Stomach (tissue), 4 donors: Measurements from ENCODE around the gene PPP2R2C.

ENCODE experiments used
- POLR2A ChIP-seq, 4 donors: fragments of 450-650 bp; IDR thresholded peaks; one replicate each; pipeline ENCODE4 v1.6.1; 2016; ENCODE audit warnings: antibody characterized with exemption in 4 of 4, control low read depth in 2 of 4, mild to moderate bottlenecking in 1 of 4, moderate library complexity in 1 of 4
- POLR2AphosphoS5 ChIP-seq, 3 donors: sonication (generic); formaldehyde crosslinking; IDR thresholded peaks; one replicate each; pipeline ENCODE4 v1.6.1; 2016; ENCODE audit warnings: antibody characterized with exemption in 3 of 3
- TF ChIP-seq, protein P1 (sequence below), 7 experiments: fragments of 450-650 bp in 4 of 7; fragments of 200-600 bp in 3 of 7; sonication (generic) in 3 of 7; IDR thresholded peaks; one replicate each; pipeline ENCODE4 v1.5.1; 2016 to 2019; ENCODE audit warnings: antibody characterized with exemption in 7 of 7, control low read depth in 2 of 7, mild to moderate bottlenecking in 1 of 7

DNA sequence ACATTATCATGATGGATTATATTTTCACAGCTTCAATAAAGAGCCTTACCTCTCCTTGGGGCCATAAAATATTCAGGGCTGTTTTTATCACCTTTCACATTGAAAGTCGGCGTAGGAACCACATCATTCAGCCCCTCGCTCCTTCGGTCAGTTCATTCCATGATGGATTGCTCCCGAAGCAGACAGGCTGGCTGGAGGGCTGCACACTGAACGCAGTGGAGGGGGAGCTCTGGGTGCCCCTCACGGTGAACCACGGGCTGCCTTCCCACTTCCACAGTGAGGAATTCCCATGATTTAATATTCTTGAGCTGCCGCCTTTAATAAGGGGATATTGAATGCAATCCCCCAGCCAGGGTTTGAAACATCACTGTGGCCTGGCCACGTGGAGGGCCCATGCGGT is 16.0 kb downstream of the PPP2R2C start:
- TF ChIP-seq, protein P1, sequence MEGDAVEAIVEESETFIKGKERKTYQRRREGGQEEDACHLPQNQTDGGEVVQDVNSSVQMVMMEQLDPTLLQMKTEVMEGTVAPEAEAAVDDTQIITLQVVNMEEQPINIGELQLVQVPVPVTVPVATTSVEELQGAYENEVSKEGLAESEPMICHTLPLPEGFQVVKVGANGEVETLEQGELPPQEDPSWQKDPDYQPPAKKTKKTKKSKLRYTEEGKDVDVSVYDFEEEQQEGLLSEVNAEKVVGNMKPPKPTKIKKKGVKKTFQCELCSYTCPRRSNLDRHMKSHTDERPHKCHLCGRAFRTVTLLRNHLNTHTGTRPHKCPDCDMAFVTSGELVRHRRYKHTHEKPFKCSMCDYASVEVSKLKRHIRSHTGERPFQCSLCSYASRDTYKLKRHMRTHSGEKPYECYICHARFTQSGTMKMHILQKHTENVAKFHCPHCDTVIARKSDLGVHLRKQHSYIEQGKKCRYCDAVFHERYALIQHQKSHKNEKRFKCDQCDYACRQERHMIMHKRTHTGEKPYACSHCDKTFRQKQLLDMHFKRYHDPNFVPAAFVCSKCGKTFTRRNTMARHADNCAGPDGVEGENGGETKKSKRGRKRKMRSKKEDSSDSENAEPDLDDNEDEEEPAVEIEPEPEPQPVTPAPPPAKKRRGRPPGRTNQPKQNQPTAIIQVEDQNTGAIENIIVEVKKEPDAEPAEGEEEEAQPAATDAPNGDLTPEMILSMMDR (IDR thresholded peaks at IDR 0.05), result no peak
- TF ChIP-seq POLR2AphosphoS5 (IDR thresholded peaks at IDR 0.05), result no peak
- TF ChIP-seq POLR2A (IDR thresholded peaks at IDR 0.05), result no peak
